ENCODE data around the gene CMTM5.
"Not testable (repeated sequence)": the region's sequence is repeated elsewhere in the genome, so short reads cannot be mapped to it uniquely, and the experiment has no call there.

Gene CMTM5

GRCh38 chr14:23379366-23380196, 2.7 kb downstream of the CMTM5 start:
- DNase-seq (ENCODE audit: insufficient read length, low spot score) (peak; percentile 60), FAIRE-seq (no peak)
- no peak for TF ChIP-seq POLR2A (IDR thresholded peaks at IDR 0.05; ENCODE audit: low read depth, low read length)

DNA sequence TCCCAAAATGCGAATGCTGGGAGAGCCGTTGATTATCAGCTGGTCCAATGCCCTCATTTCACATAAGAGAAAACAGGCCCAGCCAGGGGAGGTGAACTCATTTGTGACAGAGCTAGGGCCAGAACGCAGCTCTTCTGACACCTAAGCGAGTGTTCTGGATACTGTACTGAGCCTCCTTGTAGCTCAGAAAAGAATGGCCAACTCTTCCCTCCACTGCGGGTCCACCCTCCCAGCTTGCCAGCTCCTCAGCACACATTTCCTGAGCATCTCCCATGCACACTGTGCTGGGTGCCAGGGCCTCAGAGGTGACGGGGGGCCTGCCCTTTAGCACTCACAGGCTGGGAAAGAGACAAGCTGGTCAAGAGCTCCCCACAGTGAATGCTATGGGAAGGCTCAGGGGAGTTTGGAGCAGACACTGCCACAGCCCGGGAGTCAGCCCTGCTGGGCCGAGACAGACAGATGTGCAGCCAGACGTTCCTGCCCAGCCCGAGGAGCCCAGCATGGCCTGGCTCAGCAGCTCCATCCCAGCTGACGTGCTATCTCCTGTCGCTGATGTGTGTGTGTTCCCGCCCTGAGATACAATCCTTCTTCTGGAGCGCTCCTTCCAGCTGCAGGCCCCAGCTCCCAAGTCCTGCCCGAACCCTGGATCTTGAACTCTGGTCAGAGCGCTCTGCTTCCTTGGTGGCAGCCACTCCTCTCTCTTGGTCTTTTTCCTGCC, 3.5 kb downstream of the CMTM5 start:
- no peak for DNase-seq (ENCODE audit: insufficient read length, low spot score)
- no peak for FAIRE-seq
- TF ChIP-seq POLR2A (IDR thresholded peaks at IDR 0.05; ENCODE audit: low read depth, low read length) = no peak

GRCh38 chr14:23380976-23381375, 4.1 kb downstream of the CMTM5 start:
- TF ChIP-seq POLR2A (IDR thresholded peaks at IDR 0.05; ENCODE audit: low read depth, low read length) = no peak
- FAIRE-seq = no peak
- no peak for DNase-seq (ENCODE audit: insufficient read length, low spot score)

GRCh38 chr14:23381871-23382270, 5.0 kb downstream of the CMTM5 start:
- no peak for DNase-seq (ENCODE audit: insufficient read length, low spot score)
- FAIRE-seq = no peak
- TF ChIP-seq POLR2A (IDR thresholded peaks at IDR 0.05; ENCODE audit: low read depth, low read length) = no peak

- FAIRE-seq (no peak), DNase-seq (ENCODE audit: insufficient read length, low spot score) (no peak)
- TF ChIP-seq POLR2A (IDR thresholded peaks at IDR 0.05; ENCODE audit: low read depth, low read length) = no peak
Observed at GRCh38 chr14:23382276-23382675, 5.4 kb downstream of the CMTM5 start.

DNA sequence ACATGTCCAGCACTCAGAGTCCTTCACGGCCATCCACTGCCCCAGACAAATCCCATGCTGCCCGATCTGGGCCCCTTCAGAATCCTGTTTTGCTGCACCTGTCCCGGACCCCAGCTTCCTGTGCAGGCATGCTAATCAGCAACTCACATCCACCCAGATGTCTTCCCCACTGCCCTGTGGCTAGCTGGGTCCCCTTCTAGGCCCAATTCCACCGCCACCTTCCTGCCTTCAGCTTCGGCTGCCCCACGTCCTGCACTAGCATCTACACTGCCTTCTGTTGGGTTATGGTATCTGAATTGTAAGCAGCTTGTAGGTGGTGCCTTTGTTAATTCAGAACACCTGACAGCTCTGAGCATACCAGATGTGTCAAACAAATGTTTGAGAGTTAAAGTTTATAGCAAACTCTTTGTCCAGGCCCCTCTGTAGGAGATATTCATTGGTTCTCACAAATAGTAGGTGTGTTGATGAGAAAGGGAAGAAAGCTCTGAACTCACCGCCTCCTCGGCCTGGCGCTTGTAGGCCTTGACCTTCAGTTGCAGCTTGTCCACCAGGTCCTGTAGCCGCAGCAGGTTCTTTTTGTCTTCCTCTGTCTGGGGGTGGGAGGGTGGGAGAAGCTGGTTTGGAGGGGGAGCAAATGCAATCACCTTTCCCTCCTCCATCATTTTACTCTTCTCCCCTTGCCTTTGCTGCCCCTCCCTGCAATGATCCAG, 6.0 kb downstream of the CMTM5 start:
- no peak for TF ChIP-seq POLR2A (IDR thresholded peaks at IDR 0.05; ENCODE audit: low read depth, low read length)
- no peak for DNase-seq (ENCODE audit: insufficient read length, low spot score)
- no peak for FAIRE-seq

DNA sequence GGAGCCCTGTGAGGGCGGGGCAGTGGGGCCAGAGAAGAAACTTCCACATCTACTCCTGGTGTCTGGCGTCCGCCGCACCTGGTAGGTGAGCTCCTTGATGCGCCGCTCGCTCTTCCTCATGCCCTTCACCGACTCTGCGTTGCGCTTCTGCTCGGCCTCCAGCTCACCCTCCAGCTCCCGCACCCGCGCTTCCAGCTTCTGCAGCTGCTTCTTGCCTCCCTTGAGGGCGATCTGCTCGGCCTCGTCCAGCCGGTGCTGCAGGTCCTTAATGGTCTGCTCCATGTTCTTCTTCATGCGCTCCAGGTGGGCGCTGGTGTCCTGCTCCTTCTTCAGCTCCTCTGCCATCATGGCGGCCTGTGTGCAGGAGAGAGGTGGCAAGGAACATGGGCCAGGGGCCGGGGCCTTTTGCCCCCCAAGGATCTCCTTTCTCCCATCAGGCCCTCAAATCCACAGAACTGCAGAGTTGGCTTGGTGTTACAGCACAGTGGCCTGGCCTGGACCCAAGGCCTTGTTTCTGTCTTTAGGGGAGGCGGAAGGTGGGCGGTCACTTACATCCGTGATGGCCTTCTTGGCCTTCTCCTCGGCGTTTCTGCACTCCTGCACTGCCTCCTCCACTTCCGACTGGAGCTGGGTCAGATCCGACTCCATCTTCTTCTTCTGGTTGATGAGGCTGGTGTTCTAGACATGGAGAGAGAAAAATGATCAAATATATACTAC, 7.7 kb downstream of the CMTM5 start:
- DNase-seq (ENCODE audit: insufficient read length, low spot score) (no peak), FAIRE-seq (no peak)
- TF ChIP-seq POLR2A (IDR thresholded peaks at IDR 0.05; ENCODE audit: low read depth, low read length) = no peak

DNA sequence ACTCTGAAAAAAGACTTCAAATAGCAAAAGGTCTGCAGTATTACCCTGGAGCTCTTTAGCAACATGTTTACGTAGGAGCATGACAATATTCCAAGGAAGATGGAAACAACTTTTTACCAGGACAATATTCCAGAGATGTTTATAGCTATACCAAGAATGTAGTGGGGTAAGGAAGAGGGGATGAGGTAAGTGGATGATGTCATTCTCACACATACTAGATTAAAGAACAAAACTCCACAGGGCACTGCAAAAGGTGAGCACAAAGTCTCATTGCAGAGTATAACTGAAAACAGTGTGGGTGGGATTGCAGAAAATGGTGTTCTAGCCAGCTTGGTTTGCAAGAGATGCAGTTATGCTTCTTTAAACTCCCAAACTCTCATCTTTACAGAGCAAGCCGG, 8.4 kb downstream of the CMTM5 start:
- FAIRE-seq = no peak
- DNase-seq (ENCODE audit: insufficient read length, low spot score) = no peak
- no peak for TF ChIP-seq POLR2A (IDR thresholded peaks at IDR 0.05; ENCODE audit: low read depth, low read length)

DNA sequence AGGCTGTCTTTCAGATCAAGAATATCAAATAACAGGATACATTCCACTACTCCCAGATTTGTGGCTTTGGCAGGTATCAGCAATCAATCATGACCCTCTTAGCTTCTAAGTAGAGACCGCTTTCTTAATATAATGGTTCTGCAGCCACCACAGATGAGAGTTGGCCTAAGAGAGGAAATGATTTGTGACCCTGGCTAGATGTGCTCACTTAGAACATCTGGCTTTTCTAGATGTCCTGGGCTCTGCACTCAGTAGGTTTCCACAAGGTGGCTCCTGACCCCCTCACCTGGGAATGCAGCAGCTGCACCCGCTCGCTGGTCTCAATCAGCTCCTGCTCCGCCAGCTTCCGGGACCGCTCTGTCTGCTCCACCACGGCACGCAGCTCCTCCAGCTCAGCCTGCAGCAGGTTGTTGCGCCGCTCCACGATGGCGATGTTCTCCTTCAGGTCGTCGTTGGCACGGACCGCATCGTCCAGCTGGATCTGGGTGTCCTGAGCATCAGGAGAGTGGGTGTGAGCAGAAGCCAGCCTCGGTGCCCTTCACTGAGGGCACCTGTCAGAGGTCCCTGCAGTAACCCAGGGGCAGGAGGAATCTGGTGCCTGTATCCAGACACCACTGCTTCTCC, 8.9 kb downstream of the CMTM5 start:
- DNase-seq (ENCODE audit: insufficient read length, low spot score) (no peak), FAIRE-seq (no peak)
- no peak for TF ChIP-seq POLR2A (IDR thresholded peaks at IDR 0.05; ENCODE audit: low read depth, low read length)

- DNase-seq (ENCODE audit: insufficient read length, low spot score); FAIRE-seq: not testable (repeated sequence)
Observed at GRCh38 chr14:23386266-23386657, 9.4 kb downstream of the CMTM5 start.

- DNase-seq (ENCODE audit: insufficient read length, low spot score) = no peak
- no peak for FAIRE-seq
- TF ChIP-seq POLR2A (IDR thresholded peaks at IDR 0.05; ENCODE audit: low read depth, low read length) = no peak
Observed at GRCh38 chr14:23386999-23387398, 10.2 kb downstream of the CMTM5 start.

- FAIRE-seq = no peak
- no peak for TF ChIP-seq POLR2A (IDR thresholded peaks at IDR 0.05; ENCODE audit: low read depth, low read length)
- no peak for DNase-seq (ENCODE audit: insufficient read length, low spot score)
Observed at GRCh38 chr14:23387916-23388882, 11.4 kb downstream of the CMTM5 start.

Data from H54 (cell line).